Right ventricle myocardium superior (tissue), 1 donor: ENCODE results near the gene CABLES1. TPM values are rescaled to one million over a fixed set of nuclear protein-coding genes. Genes with fewer than 3 reads are reported as not detected.
A peak's percentile ranks its signal among the peaks of the same experiment; 100 is the strongest.

ENCODE experiments used
- ATAC-seq: fragments of 200-7000 bp; cut with Tn5 transposase; one replicate; pipeline ENCODE4 v1.9.1; 2020; ENCODE audit warnings: mild to moderate bottlenecking; ENCODE audit not compliant: poor library complexity
- DNase-seq: peaks from one replicate; pipeline ENCODE4 v3.0.0-alpha.2; 2020
- intact Hi-C: fragments of 100-400 bp; cut with DNase I; formaldehyde crosslinking; loops from one replicate; pipeline ENCODE4 v1.11.2; 2022
- total RNA-seq: library from RNA; stranded (reverse); fragmentation: NEBNext Ultra II Directional; extraction: Animal tissue kit (Norgen Biotek cat#: 25700); gene quantifications from one replicate; pipeline ENCODE4 v1.2.1, GENCODE V29; 2021
- donor health status: DM: no; HTN: yes; CAD: no; lungs with severe emphysema.

CABLES1 gene
- total RNA-seq, 1 donor from 2014 or later, result 3.3 TPM

- ATAC-seq (no peak), DNase-seq (no peak)
- intact Hi-C loops, result no loop called here
These were observed 47.3 kb downstream of the CABLES1 start for GRCh38 chr18:23182606-23183005.

GRCh38 chr18:23183411-23184150, 48.3 kb downstream of the CABLES1 start:
- ATAC-seq (no peak), DNase-seq (no peak)
- intact Hi-C loops, result no loop called here

- DNase-seq, result no peak
- intact Hi-C loops, result no loop called here
- ATAC-seq, result no peak
These were observed 51.5 kb downstream of the CABLES1 start for GRCh38 chr18:23186781-23187180.

- intact Hi-C loops, result no loop called here
- no peak for DNase-seq
- no peak for ATAC-seq
These were observed 52.9 kb downstream of the CABLES1 start for GRCh38 chr18:23188068-23188760.

- no peak for ATAC-seq
- no peak for DNase-seq
- intact Hi-C loops, result no loop called here
These were observed 53.8 kb downstream of the CABLES1 start for GRCh38 chr18:23189099-23189498.

- DNase-seq (no peak), ATAC-seq (peak; percentile 73)
- intact Hi-C loops, result no loop called here
These were observed 54.7 kb downstream of the CABLES1 start for GRCh38 chr18:23189768-23190661.

GRCh38 chr18:23191232-23191631, 55.9 kb downstream of the CABLES1 start:
- ATAC-seq (no peak), DNase-seq (no peak)
- intact Hi-C loops, result no loop called here

- no peak for ATAC-seq
- DNase-seq, result no peak
- intact Hi-C loops, result no loop called here
These were observed 58.5 kb downstream of the CABLES1 start for GRCh38 chr18:23193742-23194141.

GRCh38 chr18:23194155-23194996, 59.1 kb downstream of the CABLES1 start:
- no peak for DNase-seq
- peak; percentile 32 for ATAC-seq
- intact Hi-C loops, result no loop called here

- intact Hi-C loops, result no loop called here
- DNase-seq, result no peak
- ATAC-seq, result peak; percentile 60
These were observed 60.0 kb downstream of the CABLES1 start for GRCh38 chr18:23194997-23195957.

GRCh38 chr18:23196119-23197007, 61.1 kb downstream of the CABLES1 start:
- no peak for DNase-seq
- intact Hi-C loops, result no loop called here
- no peak for ATAC-seq

GRCh38 chr18:23198217-23198845, 63.0 kb downstream of the CABLES1 start:
- ATAC-seq (no peak), DNase-seq (no peak)
- intact Hi-C loops, result no loop called here

GRCh38 chr18:23200756-23201155, 65.5 kb downstream of the CABLES1 start:
- ATAC-seq (no peak), DNase-seq (no peak)
- intact Hi-C loops, result no loop called here

- no peak for ATAC-seq
- no peak for DNase-seq
- intact Hi-C loops, result no loop called here
These were observed 66.5 kb downstream of the CABLES1 start for GRCh38 chr18:23201741-23202140.

- ATAC-seq (no peak), DNase-seq (no peak)
- intact Hi-C loops, result no loop called here
These were observed 68.7 kb downstream of the CABLES1 start for GRCh38 chr18:23203891-23204432.
